RWPE2 (cell line): ENCODE measurements around the gene CAPN9.

Experiments used
- ATAC-seq: fragments of 200-7000 bp; cut with Tn5 transposase; 3 replicates; pipeline ENCODE4 v1.9.1; 2021; ENCODE audit warnings: low read depth
- DNase-seq: peaks from one replicate; pipeline ENCODE4 v3.0.0-alpha.2; 2020; ENCODE audit warnings: low spot score
- H3K27ac ChIP-seq: fragments of 450-650 bp; 2 replicates; pipeline ENCODE4 v1.5.1; 2017; ENCODE audit warnings: mild to moderate bottlenecking; ENCODE audit not compliant: poor library complexity, severe bottlenecking
- H3K27me3 ChIP-seq: fragments of 250-450 bp; sonication (Bioruptor Pico); 2 replicates; pipeline ENCODE4 v1.5.1; 2021; ENCODE audit warnings: mild to moderate bottlenecking, moderate library complexity; ENCODE audit not compliant: insufficient read depth, poor library complexity, severe bottlenecking
- H3K36me3 ChIP-seq: fragments of 250-450 bp; sonication (Bioruptor Pico); 2 replicates; pipeline ENCODE4 v1.5.1; 2020; ENCODE audit warnings: low read depth, mild to moderate bottlenecking, moderate library complexity
- H3K4me1 ChIP-seq: fragments of 250-450 bp; sonication (Bioruptor Pico); 2 replicates; pipeline ENCODE4 v1.5.1; 2021; ENCODE audit warnings: mild to moderate bottlenecking, moderate library complexity; ENCODE audit not compliant: insufficient read depth, poor library complexity, severe bottlenecking
- H3K4me3 ChIP-seq: fragments of 250-450 bp; sonication (Bioruptor Pico); 2 replicates; pipeline ENCODE4 v1.5.1; 2021; ENCODE audit warnings: mild to moderate bottlenecking, moderate library complexity; ENCODE audit not compliant: severe bottlenecking
- H3K9me3 ChIP-seq: fragments of 250-450 bp; sonication (Bioruptor Pico); 2 replicates; pipeline ENCODE4 v1.5.1; 2021; ENCODE audit warnings: mild to moderate bottlenecking, moderate library complexity; ENCODE audit not compliant: severe bottlenecking
- TF ChIP-seq, protein P1 (sequence below): fragments of 450-650 bp; IDR thresholded peaks from one replicate; pipeline ENCODE4 v1.5.1; 2017; ENCODE audit warnings: mild to moderate bottlenecking, moderate library complexity; ENCODE audit not compliant: poor library complexity, severe bottlenecking

Gene CAPN9

DNA sequence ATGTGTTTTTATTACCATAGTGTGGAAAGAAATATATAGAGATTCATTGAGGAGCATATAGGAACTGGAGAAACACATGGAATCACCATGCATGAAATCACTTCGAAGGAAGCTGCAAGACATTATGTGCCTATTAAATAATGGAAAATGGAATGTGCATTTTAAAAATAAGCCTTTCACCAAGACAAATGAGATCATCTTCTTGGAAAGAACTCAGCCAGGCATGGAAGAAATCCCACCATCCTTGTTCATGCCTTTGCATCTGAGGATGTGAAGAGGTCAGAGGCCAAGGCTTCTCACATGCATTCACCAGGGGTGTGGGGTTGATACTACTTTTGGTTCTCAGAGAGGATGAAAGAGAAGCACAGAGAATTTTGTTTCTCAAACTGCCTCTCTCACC lies 71.2 kb downstream of the CAPN9 start:
- no peaks in the 10 kb centered on the region for H3K27me3 ChIP-seq
- DNase-seq (no peak), ATAC-seq (no peak)
- no peaks in the 10 kb centered on the region for H3K36me3 ChIP-seq
- H3K9me3 ChIP-seq, result no peaks in the 10 kb centered on the region
- TF ChIP-seq, protein P1, sequence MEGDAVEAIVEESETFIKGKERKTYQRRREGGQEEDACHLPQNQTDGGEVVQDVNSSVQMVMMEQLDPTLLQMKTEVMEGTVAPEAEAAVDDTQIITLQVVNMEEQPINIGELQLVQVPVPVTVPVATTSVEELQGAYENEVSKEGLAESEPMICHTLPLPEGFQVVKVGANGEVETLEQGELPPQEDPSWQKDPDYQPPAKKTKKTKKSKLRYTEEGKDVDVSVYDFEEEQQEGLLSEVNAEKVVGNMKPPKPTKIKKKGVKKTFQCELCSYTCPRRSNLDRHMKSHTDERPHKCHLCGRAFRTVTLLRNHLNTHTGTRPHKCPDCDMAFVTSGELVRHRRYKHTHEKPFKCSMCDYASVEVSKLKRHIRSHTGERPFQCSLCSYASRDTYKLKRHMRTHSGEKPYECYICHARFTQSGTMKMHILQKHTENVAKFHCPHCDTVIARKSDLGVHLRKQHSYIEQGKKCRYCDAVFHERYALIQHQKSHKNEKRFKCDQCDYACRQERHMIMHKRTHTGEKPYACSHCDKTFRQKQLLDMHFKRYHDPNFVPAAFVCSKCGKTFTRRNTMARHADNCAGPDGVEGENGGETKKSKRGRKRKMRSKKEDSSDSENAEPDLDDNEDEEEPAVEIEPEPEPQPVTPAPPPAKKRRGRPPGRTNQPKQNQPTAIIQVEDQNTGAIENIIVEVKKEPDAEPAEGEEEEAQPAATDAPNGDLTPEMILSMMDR, result no peak
- H3K4me1 ChIP-seq, result no peaks in the 10 kb centered on the region
- no peak overlapping the region for H3K4me3 ChIP-seq
- H3K27ac ChIP-seq, result no peak overlapping the region

DNA sequence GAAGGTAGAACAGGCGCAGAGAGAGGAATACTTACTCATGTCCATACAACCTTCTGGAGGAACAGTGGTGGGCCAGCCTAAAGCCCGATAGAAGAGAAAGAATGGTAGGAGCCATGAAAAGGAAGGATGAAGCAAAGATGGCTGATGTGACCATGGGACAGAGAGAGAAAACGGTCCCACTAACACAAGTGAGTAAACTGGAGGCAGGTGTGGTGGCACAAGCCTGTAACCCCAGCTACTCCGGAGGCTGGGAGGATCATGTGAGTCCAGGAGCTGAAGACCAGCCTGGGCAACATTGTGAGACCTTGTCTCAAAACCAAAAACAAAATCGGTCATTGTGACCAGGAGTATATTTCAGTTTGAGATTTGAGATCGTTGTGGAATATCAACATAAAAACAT lies 71.7 kb downstream of the CAPN9 start:
- Histone ChIP-seq H3K36me3 (no peaks in the 10 kb centered on the region), H3K27me3 (no peaks in the 10 kb centered on the region), H3K4me1 (no peaks in the 10 kb centered on the region), H3K4me3 (no peak overlapping the region), H3K9me3 (no peaks in the 10 kb centered on the region), H3K27ac (no peak overlapping the region)
- ATAC-seq (no peak), DNase-seq (no peak)
- TF ChIP-seq, protein P1, result no peak

DNA sequence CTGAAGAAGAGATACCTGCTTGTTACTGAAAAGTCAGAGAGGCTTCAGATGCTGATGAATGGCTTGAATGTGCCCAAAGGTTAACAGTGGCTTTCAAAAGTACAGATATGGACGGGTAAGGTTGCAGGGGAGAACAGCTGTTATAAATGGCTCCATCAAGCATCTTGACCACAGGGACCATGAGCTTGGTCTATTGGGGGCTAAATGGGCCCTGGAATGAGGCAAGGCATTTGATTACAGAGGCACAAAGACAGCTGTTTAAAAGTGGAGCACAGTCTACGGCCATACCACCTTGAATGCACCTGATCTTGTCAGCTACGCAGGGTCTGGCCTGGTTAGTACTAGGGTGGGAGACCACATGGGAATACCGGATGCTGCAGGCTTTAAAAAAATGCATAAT lies 72.8 kb downstream of the CAPN9 start:
- ATAC-seq, result no peak
- no peaks in the 10 kb centered on the region for H3K4me1 ChIP-seq

DNA sequence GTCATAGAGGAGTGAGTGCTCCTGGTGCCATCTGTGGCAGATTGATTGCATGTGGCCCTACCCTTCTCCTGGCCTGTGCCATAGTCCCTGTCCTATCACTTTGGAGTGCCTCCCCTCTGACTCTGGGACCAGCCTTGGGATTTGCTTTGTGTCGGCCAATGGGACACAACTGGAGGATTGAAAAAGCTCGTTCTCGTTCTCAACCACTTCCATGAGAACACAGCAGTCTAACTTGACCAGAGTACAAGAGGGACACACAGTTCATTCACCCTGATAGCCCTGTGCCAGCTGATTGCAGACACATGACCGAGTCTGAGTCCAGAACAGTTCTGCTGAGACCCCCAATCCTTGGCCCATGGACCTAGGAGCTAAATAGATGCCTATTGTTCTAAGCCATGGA lies 73.4 kb downstream of the CAPN9 start:
- Histone ChIP-seq H3K4me3 (no peak overlapping the region), H3K9me3 (no peaks in the 10 kb centered on the region), H3K36me3 (no peaks in the 10 kb centered on the region), H3K4me1 (no peaks in the 10 kb centered on the region), H3K27me3 (no peaks in the 10 kb centered on the region), H3K27ac (no peak overlapping the region)
- no peak for DNase-seq
- TF ChIP-seq, protein P1, result no peak
- no peak for ATAC-seq

More for the DNA sequence above, 72.8 kb downstream of the CAPN9 start:
- Histone ChIP-seq H3K27ac (no peak overlapping the region), H3K4me3 (no peak overlapping the region), H3K36me3 (no peaks in the 10 kb centered on the region), H3K27me3 (no peaks in the 10 kb centered on the region), H3K9me3 (no peaks in the 10 kb centered on the region)
- no peak for DNase-seq
- TF ChIP-seq, protein P1, result no peak

DNA sequence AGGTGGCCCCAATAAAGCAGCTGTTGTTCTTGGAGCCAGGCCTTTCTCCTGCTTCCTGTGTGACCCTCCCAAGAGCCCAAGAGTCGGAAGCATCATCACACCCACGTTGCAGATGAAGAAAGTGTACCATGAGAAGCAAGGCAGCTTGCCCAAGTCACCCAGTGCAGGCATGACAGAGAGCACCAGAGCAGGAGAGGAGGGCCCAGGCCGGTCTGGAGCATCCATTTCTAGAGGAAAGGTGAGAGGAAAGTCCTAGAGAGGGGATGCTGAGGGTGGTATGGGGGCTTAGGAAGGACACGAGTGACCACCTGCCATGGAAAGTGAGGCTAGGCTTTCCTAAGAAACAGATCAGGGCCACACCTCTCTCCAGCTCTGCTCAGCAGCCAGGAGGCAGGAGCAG lies 74.2 kb downstream of the CAPN9 start:
- no peak for ATAC-seq
- Histone ChIP-seq H3K4me1 (no peaks in the 10 kb centered on the region), H3K36me3 (no peaks in the 10 kb centered on the region), H3K9me3 (no peaks in the 10 kb centered on the region), H3K4me3 (no peak overlapping the region), H3K27ac (no peak overlapping the region), H3K27me3 (no peaks in the 10 kb centered on the region)
- no peak for DNase-seq
- TF ChIP-seq, protein P1, result no peak
